GM20000 (cell line): Measurements from ENCODE around the gene TMEM218.

ENCODE experiments used
- DNase-seq: peaks from one replicate; pipeline ENCODE4 v3.0.0; 2012; ENCODE audit warnings: low spot score
- CTCF ChIP-seq: IDR thresholded peaks from 2 replicates; pipeline ENCODE4 v1.5.1; 2012; ENCODE audit warnings: mild to moderate bottlenecking, control low read depth; ENCODE audit errors: extremely low read depth, missing control alignments

The TMEM218 gene

DNA sequence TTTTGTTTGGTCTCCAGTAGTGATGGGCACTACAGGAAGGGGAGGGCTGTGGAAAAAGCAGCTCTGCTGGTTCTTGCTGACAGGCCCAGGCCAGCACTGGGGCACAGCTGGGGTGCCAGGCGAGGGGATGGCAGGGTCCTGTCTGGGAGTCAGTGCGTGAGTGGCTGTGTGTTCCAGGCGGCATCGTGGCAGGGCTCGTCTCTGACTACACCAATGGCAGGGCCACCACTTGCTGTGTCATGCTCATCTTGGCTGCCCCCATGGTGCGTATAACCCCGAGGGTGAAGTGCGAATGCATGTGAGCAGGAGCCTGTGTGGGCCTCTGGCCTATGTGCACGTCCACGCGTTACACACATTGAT, 27.4 kb downstream of the TMEM218 start:
- no peak for DNase-seq
- TF ChIP-seq CTCF: no peak

DNA sequence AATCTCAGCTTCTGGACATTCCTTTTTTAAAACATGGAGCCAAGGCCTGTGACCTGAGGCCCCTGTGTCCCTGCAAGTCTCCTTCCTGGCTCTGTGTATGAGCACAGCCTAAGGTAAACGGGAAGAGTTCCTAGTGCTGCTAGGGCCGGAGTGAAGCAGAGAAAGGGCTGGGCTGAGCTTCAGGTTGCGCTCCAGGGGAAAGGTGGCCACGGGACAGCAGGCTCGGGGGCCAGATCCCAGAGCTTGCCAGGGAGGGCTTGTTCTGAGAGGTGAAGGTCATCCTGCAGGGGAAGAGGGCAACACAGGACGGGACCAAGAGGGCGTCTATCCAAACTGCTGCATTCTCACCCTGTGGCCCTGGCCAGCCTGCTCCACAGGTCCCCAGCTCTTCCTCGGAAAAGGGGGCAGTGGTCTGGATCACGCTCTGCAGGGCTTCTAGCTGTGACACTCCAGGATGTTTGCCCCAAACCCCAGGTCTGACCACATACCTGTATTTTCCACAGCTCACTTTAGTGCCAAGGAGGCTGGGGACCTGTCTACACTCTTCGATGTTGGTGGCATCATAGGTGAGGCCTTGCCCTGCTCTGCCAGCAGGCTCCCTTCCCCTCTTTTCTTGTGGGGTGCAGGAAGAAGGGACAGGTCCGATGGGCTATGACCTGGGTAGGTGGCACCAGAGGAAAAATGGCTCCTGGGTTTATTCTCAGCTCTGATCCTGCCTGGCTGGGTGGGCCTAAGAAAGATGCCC, 27.9 kb downstream of the TMEM218 start:
- TF ChIP-seq CTCF: no peak
- DNase-seq: no peak

DNA sequence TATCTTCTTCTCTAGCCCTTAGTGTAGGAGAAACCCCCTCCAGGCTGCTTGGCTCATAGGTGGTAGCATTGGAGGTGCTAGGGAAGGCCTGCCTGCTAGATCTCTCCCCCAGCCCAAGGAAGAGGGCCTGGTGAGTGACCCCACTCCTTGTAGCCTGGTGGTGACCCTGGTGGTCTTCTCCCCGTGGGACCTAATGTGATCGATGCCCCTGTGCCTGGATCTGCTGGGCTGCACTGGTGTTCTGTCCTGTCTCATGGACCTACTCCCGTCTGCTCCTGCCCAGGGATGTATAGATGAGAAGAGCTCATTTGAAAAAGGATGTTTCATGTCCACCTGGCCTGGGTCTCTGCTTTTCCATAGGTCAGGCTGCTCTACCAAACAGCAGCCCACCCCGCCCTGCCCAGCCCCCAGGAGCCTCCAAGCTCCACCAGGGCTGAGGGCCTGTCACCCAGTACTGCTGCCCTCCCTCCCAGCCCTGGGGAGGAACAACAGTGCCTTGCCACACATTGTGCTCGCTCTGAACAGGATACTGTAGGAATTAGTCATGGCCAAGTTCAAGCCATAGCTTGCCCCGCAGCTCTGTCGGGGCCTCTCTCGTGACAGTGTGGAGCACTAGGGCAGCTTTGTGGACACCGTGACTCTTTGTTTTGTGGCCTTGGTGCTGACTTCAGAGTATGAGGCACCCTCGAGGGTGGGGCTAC, 28.7 kb downstream of the TMEM218 start:
- TF ChIP-seq CTCF: no peak
- no peak for DNase-seq

GRCh38 chr11:125082040-125082439, 29.4 kb downstream of the TMEM218 start:
- no peak for TF ChIP-seq CTCF
- DNase-seq: no peak

GRCh38 chr11:125081098-125081798, 30.2 kb downstream of the TMEM218 start:
- no peak for DNase-seq
- no peak for TF ChIP-seq CTCF

DNA sequence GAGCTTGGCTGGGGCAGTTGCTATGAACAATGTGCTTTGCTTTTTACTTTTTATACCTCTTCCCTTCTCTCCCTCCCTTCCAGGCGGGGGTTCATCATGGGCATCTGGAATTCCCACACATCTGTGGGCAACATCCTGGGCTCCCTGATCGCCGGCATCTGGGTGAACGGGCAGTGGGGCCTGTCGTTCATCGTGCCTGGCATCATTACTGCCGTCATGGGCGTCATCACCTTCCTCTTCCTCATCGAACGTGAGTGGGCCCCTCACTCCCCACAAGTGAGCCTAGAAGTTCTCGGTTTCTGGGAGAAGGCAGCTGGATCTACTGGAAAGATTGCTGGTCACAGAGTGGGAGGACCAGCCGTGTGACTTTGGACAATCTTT, 30.9 kb downstream of the TMEM218 start:
- no peak for TF ChIP-seq CTCF

More for the DNA sequence above, 30.9 kb downstream of the TMEM218 start:
- no peak for DNase-seq
